ENCODE data around the gene LCN9.

The LCN9 gene

DNA sequence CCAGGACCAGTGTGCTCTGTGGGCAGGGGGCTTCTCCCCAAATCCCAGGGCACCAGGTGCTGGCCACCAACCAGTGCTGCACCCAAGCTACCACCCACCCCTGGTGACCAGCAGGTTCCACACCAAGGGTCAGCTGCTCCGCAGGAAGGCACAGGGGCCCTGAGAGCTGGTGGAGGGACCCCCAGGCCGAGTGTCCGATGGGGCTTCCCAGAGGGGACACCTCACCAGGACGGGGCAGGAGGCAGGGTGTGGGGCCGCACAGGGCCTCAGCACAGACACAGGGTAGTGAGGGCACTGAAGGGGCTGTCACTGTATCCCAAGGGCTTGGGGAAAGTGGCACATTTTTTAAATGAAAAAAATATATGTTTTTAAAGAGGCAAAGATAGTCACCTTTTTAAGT, 18.1 kb downstream of the LCN9 start:
- H3K4me3 ChIP-seq (ENCODE audit: low read depth, low read length), result no peak overlapping the region
- TF ChIP-seq, protein P1, sequence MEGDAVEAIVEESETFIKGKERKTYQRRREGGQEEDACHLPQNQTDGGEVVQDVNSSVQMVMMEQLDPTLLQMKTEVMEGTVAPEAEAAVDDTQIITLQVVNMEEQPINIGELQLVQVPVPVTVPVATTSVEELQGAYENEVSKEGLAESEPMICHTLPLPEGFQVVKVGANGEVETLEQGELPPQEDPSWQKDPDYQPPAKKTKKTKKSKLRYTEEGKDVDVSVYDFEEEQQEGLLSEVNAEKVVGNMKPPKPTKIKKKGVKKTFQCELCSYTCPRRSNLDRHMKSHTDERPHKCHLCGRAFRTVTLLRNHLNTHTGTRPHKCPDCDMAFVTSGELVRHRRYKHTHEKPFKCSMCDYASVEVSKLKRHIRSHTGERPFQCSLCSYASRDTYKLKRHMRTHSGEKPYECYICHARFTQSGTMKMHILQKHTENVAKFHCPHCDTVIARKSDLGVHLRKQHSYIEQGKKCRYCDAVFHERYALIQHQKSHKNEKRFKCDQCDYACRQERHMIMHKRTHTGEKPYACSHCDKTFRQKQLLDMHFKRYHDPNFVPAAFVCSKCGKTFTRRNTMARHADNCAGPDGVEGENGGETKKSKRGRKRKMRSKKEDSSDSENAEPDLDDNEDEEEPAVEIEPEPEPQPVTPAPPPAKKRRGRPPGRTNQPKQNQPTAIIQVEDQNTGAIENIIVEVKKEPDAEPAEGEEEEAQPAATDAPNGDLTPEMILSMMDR (conservative IDR thresholded peaks at IDR 0.05; ENCODE audit: low read depth, low read length), result no peak
- DNase-seq (ENCODE audit: low read depth), result no peak

DNA sequence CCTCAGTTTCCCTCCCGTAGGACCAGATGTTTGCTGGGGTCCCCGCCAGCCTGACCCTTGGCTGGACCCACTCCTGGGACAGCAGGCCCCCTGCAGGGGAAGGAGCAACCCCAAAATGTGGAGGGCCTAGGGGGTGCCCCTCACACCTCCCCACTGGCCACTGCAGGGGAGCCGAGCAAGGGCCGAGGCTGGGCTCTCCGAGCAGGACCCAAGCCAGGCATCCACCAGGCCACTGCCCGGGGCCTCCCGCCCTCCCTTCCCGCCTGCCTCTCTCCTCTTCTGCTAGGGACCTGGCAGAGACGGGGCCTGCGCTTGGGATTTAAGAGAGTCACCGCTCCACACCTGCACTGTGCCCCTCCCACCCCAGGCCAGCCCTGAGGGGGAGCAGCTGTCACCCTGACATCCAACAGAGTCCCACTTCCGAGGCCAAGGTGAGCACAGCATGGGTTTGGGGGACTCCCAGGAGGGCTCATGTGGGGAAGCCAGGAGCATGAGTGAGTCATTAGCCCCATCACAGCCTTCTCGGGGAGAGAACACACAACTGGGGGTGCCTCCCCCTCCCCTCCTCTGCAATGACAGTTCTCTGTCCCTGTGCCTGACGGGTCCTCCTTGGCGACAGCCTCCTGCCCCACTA, 20.4 kb downstream of the LCN9 start:
- no peak overlapping the region for H3K4me3 ChIP-seq (ENCODE audit: low read depth, low read length)
- DNase-seq (ENCODE audit: low read depth), result no peak
- TF ChIP-seq, protein P1 (conservative IDR thresholded peaks at IDR 0.05; ENCODE audit: low read depth, low read length), result no peak

DNA sequence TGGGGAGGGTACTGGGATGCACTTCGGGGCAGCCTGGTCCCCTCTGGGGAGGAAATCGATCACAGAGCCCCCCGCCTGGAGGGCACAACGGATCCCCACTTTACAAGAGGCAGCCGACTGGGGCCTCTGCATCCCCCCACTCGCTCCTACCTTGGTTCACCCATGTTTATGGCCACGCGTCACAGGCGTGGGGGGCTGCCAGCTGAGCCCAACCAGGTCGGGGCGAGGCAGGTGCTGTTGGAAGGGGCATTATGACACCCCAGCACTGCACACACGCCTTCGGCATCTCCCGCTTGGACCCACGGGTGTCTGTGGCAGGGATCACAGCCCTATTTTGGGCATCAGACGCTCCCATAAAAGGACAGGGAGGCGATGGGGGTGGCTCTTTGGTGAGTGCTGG, 21.6 kb downstream of the LCN9 start:
- TF ChIP-seq, protein P1 (conservative IDR thresholded peaks at IDR 0.05; ENCODE audit: low read depth, low read length), result no peak
- DNase-seq (ENCODE audit: low read depth), result no peak
- no peak overlapping the region for H3K4me3 ChIP-seq (ENCODE audit: low read depth, low read length)

DNA sequence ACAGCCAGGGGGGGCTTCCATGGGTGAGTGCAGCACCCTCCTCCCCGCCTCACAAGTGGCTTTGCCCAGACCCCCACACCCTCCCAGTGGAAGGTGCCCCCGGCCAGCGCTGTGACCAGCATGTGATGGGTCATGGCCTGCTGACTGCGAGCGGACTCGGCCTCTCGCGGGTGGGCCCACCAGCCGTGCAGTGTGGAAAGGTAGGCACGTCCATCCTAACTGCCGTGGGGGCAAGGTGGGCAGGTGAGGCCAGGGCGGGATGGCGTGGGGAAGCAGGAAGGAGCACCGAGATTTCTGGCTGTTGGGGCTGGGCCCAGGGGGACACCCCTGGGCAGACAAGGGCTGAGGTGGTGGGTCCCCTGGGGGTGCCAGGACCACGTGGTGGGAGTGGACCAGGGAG, 24.1 kb downstream of the LCN9 start:
- H3K4me3 ChIP-seq (ENCODE audit: low read depth, low read length), result no peak overlapping the region
- DNase-seq (ENCODE audit: low read depth), result no peak
- TF ChIP-seq, protein P1 (conservative IDR thresholded peaks at IDR 0.05; ENCODE audit: low read depth, low read length), result no peak

DNA sequence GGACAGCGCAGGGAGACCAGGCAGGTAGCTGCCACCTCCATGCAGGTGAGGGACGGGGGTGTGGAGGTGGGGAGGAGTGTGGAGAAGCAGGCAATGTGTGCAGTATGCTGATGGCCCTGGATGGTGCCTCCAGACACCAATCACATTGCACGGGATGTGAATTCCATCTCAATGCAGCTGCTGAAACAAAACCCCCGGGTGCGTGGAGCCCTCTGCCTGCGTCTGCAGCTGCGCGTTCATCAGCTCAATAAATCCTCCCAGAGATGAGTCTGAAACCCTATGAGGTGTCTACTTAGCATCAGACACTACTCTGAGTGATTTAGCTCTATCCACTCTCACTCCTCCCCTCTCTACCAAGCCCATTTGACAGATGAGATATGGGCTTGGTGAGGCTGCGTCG, 25.9 kb downstream of the LCN9 start:
- no peak overlapping the region for H3K4me3 ChIP-seq (ENCODE audit: low read depth, low read length)
- TF ChIP-seq, protein P1 (conservative IDR thresholded peaks at IDR 0.05; ENCODE audit: low read depth, low read length), result no peak
- DNase-seq (ENCODE audit: low read depth), result no peak

DNA sequence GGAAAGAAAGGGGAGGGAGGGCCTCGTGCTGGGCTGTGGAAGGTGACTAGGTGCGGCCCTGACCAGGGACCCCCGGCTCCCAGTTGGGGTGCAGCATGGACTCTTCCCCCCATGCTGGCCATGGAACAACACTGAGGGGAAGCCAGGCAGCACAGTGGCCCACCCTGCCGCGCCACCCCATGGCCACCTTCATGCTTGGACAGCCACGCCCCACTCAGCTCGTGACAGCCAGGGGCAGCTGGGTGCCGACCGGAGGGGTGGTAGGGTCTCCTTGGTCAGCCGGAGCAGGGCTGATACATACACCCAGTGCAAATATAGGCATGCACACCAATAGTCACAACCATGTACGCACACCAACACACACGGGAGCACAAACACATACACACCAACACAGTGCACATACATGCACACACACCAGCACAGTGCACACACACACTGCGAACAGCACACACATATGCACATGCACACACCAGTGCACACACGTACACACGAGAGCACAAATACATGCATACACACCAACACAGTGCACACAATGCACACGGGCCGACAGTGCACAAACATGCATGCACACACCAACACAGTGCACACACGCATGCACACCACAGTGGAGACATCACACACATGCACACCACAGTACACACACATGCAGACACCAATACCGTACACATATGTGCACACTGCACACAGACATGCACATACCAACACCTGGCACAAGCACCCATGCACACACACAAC, 27.9 kb downstream of the LCN9 start:
- H3K4me3 ChIP-seq (ENCODE audit: low read depth, low read length), result no peak overlapping the region
- no peak for DNase-seq (ENCODE audit: low read depth)
- TF ChIP-seq, protein P1 (conservative IDR thresholded peaks at IDR 0.05; ENCODE audit: low read depth, low read length), result no peak

DNA sequence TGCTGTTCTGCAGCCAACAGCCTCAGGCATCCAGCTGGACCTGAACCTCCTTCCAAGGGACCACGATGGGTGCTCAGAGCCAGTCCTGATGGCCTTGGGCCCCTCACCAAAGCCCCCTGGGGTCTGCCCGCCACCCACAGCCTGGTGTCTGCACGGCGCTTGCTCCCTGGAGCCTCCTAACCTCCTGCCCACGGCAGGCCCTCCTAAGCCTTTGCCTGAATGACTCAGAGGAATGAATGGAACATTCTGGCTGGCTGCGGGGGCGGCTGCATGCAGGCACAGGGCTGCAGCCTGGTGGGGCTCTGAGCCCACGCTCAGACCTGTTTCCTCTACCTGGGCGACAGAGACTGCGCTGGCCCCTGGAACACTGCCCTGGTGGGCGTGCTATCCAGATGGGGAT, 29.3 kb downstream of the LCN9 start:
- TF ChIP-seq, protein P1 (conservative IDR thresholded peaks at IDR 0.05; ENCODE audit: low read depth, low read length), result no peak
- peak; percentile 10 for DNase-seq (ENCODE audit: low read depth)

More for the DNA sequence above, 29.3 kb downstream of the LCN9 start:
- H3K4me3 ChIP-seq (ENCODE audit: low read depth, low read length), result no peak overlapping the region

All from choroid plexus epithelial cell (primary cell).